Measurements from ENCODE around the gene MYB.

Gene MYB

GRCh38 chr6:135166515-135166914, 14.6 kb upstream of the MYB start:
- Histone ChIP-seq H3K27ac (no peak overlapping the region), H3K4me1 (no peaks in the 10 kb centered on the region), H3K27me3 (no peaks in the 10 kb centered on the region), H3K9me3 (no peaks in the 10 kb centered on the region), H3K36me3 (no peaks in the 10 kb centered on the region), H3K4me3 (no peak overlapping the region)
- DNase-seq: no peak
- intact Hi-C loops (cut with DNase I; ENCODE audit: low total_unique reads): no loop called here
- TF ChIP-seq, protein P1, sequence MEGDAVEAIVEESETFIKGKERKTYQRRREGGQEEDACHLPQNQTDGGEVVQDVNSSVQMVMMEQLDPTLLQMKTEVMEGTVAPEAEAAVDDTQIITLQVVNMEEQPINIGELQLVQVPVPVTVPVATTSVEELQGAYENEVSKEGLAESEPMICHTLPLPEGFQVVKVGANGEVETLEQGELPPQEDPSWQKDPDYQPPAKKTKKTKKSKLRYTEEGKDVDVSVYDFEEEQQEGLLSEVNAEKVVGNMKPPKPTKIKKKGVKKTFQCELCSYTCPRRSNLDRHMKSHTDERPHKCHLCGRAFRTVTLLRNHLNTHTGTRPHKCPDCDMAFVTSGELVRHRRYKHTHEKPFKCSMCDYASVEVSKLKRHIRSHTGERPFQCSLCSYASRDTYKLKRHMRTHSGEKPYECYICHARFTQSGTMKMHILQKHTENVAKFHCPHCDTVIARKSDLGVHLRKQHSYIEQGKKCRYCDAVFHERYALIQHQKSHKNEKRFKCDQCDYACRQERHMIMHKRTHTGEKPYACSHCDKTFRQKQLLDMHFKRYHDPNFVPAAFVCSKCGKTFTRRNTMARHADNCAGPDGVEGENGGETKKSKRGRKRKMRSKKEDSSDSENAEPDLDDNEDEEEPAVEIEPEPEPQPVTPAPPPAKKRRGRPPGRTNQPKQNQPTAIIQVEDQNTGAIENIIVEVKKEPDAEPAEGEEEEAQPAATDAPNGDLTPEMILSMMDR (IDR thresholded peaks at IDR 0.05): no peak

DNA sequence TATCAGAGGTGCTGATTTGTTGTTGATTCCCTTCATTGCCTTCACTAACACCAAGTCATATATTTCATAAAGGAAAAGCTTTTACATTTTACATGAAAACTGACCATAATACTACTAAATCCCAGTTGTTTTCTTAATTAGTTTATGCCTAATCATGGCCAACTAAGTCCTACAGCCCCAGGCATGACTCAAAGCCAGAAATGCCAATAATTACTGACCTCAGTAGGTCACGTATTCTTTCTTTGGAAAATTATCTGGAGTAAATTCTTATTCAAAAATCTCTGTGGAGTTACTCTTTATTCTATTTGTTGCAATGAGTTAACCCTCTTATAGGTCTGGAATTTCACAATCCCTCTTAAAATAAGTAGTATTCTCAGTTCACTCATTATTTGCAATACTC, 13.5 kb upstream of the MYB start:
- H3K27ac ChIP-seq: no peak overlapping the region
- TF ChIP-seq, protein P1 (IDR thresholded peaks at IDR 0.05): no peak
- H3K9me3 ChIP-seq: no peaks in the 10 kb centered on the region
- H3K4me1 ChIP-seq: no peaks in the 10 kb centered on the region
- DNase-seq: no peak
- intact Hi-C loops (cut with DNase I; ENCODE audit: low total_unique reads): no loop called here
- H3K27me3 ChIP-seq: no peaks in the 10 kb centered on the region
- no peak overlapping the region for H3K4me3 ChIP-seq
- no peaks in the 10 kb centered on the region for H3K36me3 ChIP-seq

DNA sequence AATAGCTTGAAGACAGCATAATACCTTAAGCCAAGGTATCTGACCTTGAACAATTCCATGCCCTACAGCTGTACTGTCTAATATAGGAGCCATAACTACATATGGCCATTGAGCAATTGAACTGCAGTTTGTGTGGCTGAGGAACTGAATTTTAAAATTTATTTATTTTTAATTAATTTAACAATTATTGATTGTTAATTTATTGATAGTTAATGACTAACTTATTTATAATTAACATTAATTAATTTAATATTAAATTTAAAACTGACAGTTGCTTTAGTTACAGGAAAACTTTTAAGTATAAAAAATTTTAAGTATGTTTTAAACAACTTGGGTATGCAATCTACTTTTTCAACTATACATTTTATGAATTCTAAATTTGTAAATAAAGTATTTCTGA, 12.3 kb upstream of the MYB start:
- Histone ChIP-seq H3K27me3 (no peaks in the 10 kb centered on the region), H3K36me3 (no peaks in the 10 kb centered on the region), H3K9me3 (no peaks in the 10 kb centered on the region), H3K4me3 (no peak overlapping the region), H3K27ac (no peak overlapping the region), H3K4me1 (no peaks in the 10 kb centered on the region)
- intact Hi-C loops (cut with DNase I; ENCODE audit: low total_unique reads): no loop called here
- TF ChIP-seq, protein P1 (IDR thresholded peaks at IDR 0.05): no peak
- DNase-seq: no peak

DNA sequence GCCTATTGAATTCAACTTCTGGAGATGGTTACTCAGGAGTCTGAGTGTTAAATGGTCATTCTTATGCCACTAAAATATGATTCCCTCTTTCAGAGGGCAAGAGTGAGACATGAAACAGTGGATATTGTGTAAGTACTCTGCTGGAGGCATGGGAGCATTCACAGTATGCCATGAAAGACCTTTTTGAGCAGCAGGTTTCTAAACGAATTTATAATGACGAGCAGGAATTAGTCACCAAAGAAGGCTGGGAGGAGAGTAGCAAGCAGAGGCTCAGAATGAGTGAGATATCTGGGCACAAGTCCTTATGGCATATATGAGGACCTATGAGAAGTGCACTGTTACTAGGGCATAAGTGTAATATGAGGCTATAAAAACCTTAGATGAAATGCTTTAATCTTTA, 10.9 kb upstream of the MYB start:
- H3K4me3 ChIP-seq: no peak overlapping the region
- H3K27me3 ChIP-seq: no peaks in the 10 kb centered on the region
- no peak overlapping the region for H3K27ac ChIP-seq
- H3K36me3 ChIP-seq: no peaks in the 10 kb centered on the region
- DNase-seq: no peak
- TF ChIP-seq, protein P1 (IDR thresholded peaks at IDR 0.05): no peak
- no peaks in the 10 kb centered on the region for H3K4me1 ChIP-seq
- intact Hi-C loops (cut with DNase I; ENCODE audit: low total_unique reads): no loop called here
- H3K9me3 ChIP-seq: no peaks in the 10 kb centered on the region

GRCh38 chr6:135170849-135171248, 10.3 kb upstream of the MYB start:
- TF ChIP-seq, protein P1 (IDR thresholded peaks at IDR 0.05): no peak
- no peaks in the 10 kb centered on the region for H3K27me3 ChIP-seq
- H3K9me3 ChIP-seq: no peaks in the 10 kb centered on the region
- no peak overlapping the region for H3K4me3 ChIP-seq
- no peaks in the 10 kb centered on the region for H3K4me1 ChIP-seq
- DNase-seq: no peak
- H3K36me3 ChIP-seq: no peaks in the 10 kb centered on the region
- H3K27ac ChIP-seq: no peak overlapping the region
- intact Hi-C loops (cut with DNase I; ENCODE audit: low total_unique reads): no loop called here
